GM19438 (cell line): Measurements from ENCODE around the gene GDF7.

Experiments
- ATAC-seq: cut with Tn5 transposase; IDR thresholded peaks from one replicate; pipeline ENCODE4 v1.9.1; 2021; ENCODE audit warnings: low read depth; ENCODE audit not compliant: unreplicated experiment

GDF7 gene

DNA sequence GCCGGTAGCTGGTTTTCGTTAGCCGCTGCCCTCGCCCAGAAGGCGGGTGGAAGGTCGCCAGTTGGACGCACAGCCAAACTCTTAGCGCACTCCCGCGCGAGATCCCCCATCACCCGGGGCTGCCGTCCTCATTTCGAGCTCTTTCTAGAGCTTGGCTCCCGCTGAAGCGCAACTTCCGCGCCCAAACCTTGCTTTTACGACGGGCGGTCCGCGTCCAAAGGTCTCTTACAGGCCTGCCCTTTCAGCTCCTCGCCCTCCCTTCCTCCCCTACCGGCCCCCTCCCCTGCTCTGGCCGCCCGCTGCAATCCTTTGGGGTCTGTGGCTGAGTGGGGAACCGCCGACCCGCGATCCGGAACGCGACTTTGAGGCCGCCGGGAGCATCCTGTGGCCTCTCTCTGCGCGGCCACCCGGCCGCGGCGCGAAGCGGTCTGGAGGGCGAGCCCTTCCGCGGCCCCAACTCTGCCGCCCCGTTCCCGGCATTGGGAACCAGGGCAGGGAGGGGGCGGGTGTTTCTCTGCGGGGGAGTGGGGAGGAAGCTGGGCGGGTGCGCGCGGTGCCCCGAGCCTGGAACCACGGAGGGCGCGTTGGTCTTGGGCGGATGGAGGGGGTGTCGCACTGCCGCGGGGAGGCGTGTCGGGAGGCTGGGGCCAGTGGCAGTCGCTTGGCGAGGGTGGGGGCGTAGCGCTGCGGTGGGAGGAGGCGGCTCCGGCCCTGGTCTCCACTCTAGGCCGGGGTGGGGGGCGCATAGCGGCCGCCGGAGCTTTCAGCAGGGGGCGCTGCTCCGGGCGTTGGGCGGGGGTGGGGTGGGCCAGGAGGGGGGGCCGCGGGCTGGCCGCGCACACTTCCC lies at the start of gene GDF7:
Gene GDF7, plus strand, starts transcription at position 841 of the 847 bp plus-strand sequence. CDS start 96 bp downstream, outside the sequence.
- ATAC-seq, result no peak

DNA sequence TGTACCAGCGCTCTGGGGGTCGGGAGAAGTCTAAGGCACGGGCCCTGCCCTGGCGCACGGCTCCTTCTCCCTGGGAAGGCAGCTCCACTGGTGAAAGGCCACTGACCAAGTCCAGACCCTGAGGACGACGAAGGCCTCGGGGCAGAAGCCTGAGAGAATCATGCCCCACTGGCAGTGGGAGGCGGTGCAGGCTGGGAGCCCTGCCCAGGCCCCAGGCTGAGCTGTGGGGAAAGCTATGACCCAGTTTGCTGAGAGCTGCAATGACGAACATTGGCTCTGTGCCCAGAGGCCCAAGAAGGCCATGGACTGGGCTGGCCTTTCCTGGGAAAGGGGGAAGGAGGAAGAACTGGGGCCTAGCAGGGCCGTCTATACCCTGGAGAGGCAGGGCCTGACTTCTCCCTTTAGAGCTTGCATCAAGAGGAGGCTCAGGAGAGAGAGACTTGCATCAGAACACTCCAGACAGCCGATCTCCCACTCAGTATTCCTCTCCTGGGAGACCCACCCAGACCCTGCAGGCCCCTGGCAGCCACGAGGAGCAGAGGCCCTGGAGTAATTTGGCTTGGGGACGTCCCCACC lies 49.0 kb upstream of the GDF7 start:
- no peak for ATAC-seq

GRCh38 chr2:20618468-20618885 lies 48.5 kb upstream of the GDF7 start:
- no peak for ATAC-seq

DNA sequence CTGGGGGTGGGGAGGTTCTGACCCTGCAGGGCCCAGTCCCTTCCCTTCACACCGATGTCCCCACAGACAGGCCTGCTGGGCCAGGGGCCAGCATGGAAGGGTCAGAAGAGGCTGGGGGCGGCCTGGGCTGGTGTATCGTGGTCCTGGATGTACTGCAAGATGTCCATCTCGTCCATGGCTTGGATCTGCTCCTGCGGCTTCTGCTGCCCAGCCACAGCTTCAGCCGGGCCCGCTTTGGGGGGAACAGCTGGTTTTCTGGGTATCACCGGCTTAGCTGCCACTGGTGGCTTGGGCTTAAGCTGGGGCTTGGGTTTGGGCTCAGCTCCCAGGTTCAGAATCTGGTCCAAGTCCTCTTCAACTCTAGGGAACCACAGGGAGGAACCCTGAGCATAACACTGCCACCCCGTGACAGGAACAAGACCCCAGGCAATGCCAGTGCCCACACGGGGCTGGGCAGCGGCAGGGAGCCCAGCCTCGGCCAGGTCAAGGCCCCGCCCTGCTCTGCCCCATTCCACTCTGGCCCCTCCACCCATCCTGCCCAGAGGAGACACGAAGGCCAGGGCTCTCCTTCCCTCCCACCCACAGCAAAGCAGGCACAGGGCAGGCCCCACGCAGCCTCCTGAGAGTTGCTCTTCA lies 47.9 kb upstream of the GDF7 start:
- ATAC-seq, result no peak

DNA sequence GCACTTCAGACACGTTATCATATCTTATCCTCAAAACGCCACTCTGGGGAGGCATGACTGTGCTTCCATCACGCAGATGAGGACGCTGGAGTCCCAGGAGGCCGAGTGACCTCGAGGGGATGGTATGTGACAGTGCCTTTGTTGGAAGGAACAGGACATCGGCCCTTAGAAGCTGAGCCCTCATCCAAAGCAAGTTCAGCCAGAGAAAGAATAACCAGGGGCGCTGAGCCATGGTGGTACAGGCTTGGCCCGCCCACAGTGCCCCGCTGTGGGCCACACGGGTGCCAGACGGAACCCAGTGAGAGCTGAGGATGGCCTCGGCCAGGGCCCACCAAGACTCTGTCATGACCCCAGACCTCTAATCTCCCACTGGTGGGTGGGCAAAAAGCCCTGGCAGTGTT lies 47.3 kb upstream of the GDF7 start:
- no peak for ATAC-seq

GRCh38 chr2:20620271-20620681 lies 46.7 kb upstream of the GDF7 start:
- ATAC-seq, result no peak

GRCh38 chr2:20620696-20621365 lies 46.1 kb upstream of the GDF7 start:
- no peak for ATAC-seq

- ATAC-seq, result no peak
Observed at GRCh38 chr2:20621366-20622295, 45.3 kb upstream of the GDF7 start.

DNA sequence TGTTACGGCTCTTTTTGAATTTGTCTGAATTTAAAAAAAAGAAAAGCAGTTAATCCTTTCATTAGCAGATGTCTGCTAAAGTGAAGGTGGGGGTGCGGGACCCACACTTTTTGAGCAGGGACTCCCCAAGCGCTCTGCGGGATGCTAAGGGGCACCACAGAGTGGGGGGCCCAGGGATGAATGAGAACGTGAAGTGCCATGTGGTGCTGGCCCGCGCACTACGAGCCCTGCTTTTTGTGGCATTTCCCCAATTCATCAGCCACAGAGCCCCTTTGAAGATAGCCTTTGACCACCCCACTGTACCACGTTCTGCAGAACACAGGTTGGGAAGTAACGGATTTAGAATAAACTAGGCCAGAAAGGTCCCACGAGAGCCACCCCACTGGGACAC lies 44.7 kb upstream of the GDF7 start:
- no peak for ATAC-seq

- ATAC-seq, result no peak
Observed at GRCh38 chr2:20622731-20623130, 44.2 kb upstream of the GDF7 start.

DNA sequence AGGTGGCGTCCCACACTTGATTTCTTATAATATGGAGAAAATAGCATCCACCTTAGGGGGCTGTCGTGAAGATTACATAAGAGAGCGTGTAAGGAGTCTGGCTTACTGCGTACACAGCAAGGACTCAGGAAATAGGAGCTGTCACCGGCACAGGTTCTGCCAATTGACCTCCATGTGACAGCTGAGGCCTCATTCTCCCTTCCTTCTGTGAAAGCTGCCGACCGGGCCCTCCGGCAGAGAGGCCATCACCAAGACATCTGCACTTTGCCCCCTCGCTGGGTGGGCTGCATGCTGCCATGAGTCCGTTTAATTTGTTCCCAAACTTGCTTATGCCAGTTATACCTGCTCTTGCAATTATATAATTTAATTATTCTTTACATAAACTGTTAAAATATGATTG lies 43.7 kb upstream of the GDF7 start:
- ATAC-seq, result no peak

DNA sequence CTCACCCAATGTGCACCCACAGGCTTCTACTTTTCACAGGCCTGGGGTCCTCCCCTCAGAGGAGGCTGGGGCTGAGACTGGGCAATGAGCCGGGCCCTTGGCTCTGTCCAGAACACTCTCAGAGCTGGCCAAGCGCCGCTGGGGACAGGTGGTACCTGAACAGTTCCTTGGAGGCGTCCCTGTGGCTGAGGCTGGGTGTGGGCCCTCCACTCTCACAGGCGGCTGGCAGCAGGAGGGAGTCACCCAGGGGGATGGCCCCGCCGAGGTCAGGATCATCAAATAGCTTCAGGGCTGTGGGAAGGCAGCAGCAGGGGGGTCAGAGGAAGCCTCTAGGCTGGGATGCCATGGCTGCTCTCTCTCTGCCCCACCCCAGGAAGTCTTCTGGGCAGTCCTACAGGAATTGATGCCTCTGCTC lies 43.2 kb upstream of the GDF7 start:
- ATAC-seq, result no peak

- ATAC-seq, result no peak
Observed at GRCh38 chr2:20624156-20624883, 42.6 kb upstream of the GDF7 start.

GRCh38 chr2:20624884-20625485 lies 42.0 kb upstream of the GDF7 start:
- no peak for ATAC-seq

DNA sequence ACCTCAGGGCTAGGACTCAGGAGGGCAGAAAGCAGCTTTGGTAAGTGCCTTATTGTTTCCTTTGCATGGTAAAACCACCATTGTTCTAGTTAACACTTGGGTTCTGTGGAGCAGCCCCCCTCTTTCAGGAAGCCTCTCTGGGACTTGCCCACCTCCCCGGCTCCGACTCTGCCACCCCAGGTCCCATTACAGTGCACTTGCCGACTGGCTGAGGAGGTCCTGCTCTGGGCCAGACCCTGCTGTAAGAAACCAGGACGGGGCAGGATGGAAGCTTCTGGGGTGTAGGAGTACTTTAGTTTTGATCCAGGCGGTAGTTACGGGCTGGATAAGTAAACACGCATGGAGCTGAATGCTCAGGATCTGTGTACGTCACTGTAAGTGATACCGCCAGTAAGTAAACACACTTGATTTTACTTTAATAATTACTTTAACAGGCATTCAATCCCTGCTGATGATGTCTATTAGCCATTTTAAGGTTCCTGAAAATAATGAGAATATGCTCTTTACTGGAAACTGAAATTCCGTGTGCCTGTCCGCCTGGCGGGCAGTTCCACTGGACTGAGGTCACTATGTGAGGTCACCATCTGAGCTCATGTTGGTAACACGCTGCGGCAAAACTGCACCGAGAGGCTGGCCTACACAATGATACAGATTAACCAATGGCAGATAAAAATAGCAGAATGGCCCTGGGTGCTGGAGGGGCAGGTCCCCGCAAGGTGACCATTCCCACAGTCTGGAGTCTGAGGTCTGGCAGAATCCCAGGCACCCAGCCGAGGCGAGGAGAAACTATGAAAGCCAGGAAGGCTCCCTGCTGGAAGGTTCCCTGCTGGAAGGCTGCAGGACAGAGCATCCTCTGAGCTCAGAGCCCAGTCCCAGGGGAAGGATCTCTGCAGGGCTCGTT lies 41.2 kb upstream of the GDF7 start:
- ATAC-seq, result no peak

- ATAC-seq, result no peak
Observed at GRCh38 chr2:20626392-20626697, 40.6 kb upstream of the GDF7 start.

GRCh38 chr2:20626698-20627513 lies 40.0 kb upstream of the GDF7 start:
- no peak for ATAC-seq
